CD4-positive, alpha-beta T cell (primary cell): ENCODE results near the gene C1GALT1. TPM values are rescaled to one million over a fixed set of nuclear protein-coding genes. Genes with fewer than 3 reads are reported as not detected.

Source experiments
- ATAC-seq: fragments of 200-7000 bp; cut with Tn5 transposase; one replicate; pipeline ENCODE4 v1.10.0; 2022; ENCODE audit warnings: mild to moderate bottlenecking; ENCODE audit not compliant: poor library complexity
- CTCF ChIA-PET: fragments of 350-600 bp; sonication (Branson Sonifier 250); formaldehyde crosslinking; loops from one replicate; lab custom pipeline; 2021; ENCODE audit warnings: antibody characterized with exemption, inconsistent platforms; lab: Charles Lee
- POLR2A ChIA-PET: fragments of 350-600 bp; sonication (Branson Sonifier 250); formaldehyde crosslinking; loops from one replicate; lab custom pipeline; 2021; ENCODE audit warnings: antibody characterized with exemption, inconsistent platforms; lab: Charles Lee
- DNase-seq, 14 experiments: peaks; one replicate each; pipeline ENCODE4 v3.0.0-alpha.2; 2013 to 2020; ENCODE audit warnings: mixed read lengths in 2 of 14
- H3K27ac ChIP-seq, 2 donors: one replicate each; pipeline versions ENCODE4 v1.5.1 to v1.7.0; 2013; ENCODE audit warnings: low read length in 2 of 2, low read depth in 1 of 2, mild to moderate bottlenecking in 1 of 2
- H3K27me3 ChIP-seq, 2 experiments: 1 replicate in 1 of 2; 2 replicates in 1 of 2; pipeline versions ENCODE4 v1.6.1 to v1.7.0; 2013; ENCODE audit warnings: low read length in 2 of 2, control low read depth in 1 of 2, mild to moderate bottlenecking in 1 of 2, moderate library complexity in 1 of 2; ENCODE audit not compliant: insufficient read depth in 2 of 2, control insufficient read depth in 1 of 2
- H3K36me3 ChIP-seq: one replicate; pipeline ENCODE4 v1.6.1; 2013; ENCODE audit warnings: low read length, control low read depth; ENCODE audit not compliant: insufficient read depth
- H3K4me1 ChIP-seq: one replicate; pipeline ENCODE4 v1.6.1; 2013; ENCODE audit warnings: low read length, control low read depth; ENCODE audit not compliant: insufficient read depth
- H3K4me3 ChIP-seq: one replicate; pipeline ENCODE4 v1.5.1; 2013; ENCODE audit warnings: mild to moderate bottlenecking, low read length, moderate library complexity
- H3K9me3 ChIP-seq, 2 experiments: 1 replicate in 1 of 2; 2 replicates in 1 of 2; pipeline versions ENCODE4 v1.6.1 to v1.7.0; 2013; ENCODE audit warnings: low read length in 2 of 2, mild to moderate bottlenecking in 2 of 2, control low read depth in 1 of 2, moderate library complexity in 1 of 2; ENCODE audit not compliant: control insufficient read depth in 1 of 2, insufficient read depth in 1 of 2
- H3K27ac Mint-ChIP-seq: one replicate; pipeline ENCODE4 v1.8.0; 2020; ENCODE audit warnings: mixed read lengths
- H3K27me3 Mint-ChIP-seq: one replicate; pipeline ENCODE4 v1.8.0; 2021; ENCODE audit warnings: mixed read lengths
- H3K36me3 Mint-ChIP-seq: one replicate; pipeline ENCODE4 v1.8.0; 2021; ENCODE audit warnings: low read depth, mixed read lengths
- H3K4me1 Mint-ChIP-seq: one replicate; pipeline ENCODE4 v1.8.0; 2021; ENCODE audit warnings: low read depth, mixed read lengths
- H3K4me3 Mint-ChIP-seq: one replicate; pipeline ENCODE4 v1.8.0; 2020; ENCODE audit warnings: mild to moderate bottlenecking, mixed read lengths
- H3K9me3 Mint-ChIP-seq: one replicate; pipeline ENCODE4 v1.8.0; 2020; ENCODE audit warnings: mixed read lengths
- intact Hi-C, 2 experiments: fragments of 100-400 bp; cut with DNase I in 1 of 2; cut with micrococcal nuclease in 1 of 2; formaldehyde crosslinking; loops; one replicate each; pipeline versions ENCODE4 v1.15.1 to v1.9.0; 2023 to 2025; cut with DNase I, micrococcal nuclease
- total RNA-seq, 174 experiments: library from RNA in 2 of 174; stranded (reverse) in 2 of 174; gene quantifications; one replicate each; pipeline ENCODE4 v1.2.3 and lab custom pipeline; 2021 to 2026
- TF ChIP-seq, protein P1 (sequence below): fragments of 200-600 bp; IDR thresholded peaks from one replicate; pipeline ENCODE4 v1.8.0; 2022; ENCODE audit warnings: antibody characterized with exemption, mild to moderate bottlenecking

The C1GALT1 gene
- total RNA-seq, 2 experiments from 2014 or later: 49.4 to 51.9 TPM

DNA sequence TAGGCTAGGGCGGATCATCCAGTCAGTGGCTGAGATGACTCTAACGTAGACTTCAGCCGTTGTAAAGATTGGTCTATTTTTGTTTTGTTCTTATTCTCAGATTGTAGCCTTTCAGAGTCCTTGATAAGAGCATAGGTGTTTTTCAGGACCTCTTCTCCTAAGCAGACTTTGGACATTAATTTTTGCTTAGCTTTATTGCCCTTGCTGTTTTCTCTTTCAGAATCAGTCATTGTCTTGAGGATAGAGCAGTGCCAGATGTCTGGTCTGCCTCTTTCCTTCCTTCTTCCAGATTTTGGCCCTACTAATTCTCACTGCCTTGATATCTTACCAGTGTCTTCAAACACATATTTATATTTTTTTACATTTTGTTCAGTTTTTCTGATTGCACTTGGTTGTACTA is 49.5 kb downstream of the C1GALT1 start:
- Mint-ChIP-seq H3K4me1 (peaks cover 51% of the 10 kb centered on the region), H3K4me3 (no peak overlapping the region), H3K27me3 (no peaks in the 10 kb centered on the region), H3K36me3 (peaks cover 85% of the 10 kb centered on the region), H3K9me3 (peaks cover 9% of the 10 kb centered on the region), H3K27ac (no peak overlapping the region)
- no peak overlapping the region for H3K4me3 ChIP-seq
- H3K27me3 ChIP-seq: no peaks in the 10 kb centered on the region
- peaks cover 12% of the 10 kb centered on the region for H3K36me3 ChIP-seq
- ATAC-seq (no peak), DNase-seq (no peak)
- TF ChIP-seq, protein P1, sequence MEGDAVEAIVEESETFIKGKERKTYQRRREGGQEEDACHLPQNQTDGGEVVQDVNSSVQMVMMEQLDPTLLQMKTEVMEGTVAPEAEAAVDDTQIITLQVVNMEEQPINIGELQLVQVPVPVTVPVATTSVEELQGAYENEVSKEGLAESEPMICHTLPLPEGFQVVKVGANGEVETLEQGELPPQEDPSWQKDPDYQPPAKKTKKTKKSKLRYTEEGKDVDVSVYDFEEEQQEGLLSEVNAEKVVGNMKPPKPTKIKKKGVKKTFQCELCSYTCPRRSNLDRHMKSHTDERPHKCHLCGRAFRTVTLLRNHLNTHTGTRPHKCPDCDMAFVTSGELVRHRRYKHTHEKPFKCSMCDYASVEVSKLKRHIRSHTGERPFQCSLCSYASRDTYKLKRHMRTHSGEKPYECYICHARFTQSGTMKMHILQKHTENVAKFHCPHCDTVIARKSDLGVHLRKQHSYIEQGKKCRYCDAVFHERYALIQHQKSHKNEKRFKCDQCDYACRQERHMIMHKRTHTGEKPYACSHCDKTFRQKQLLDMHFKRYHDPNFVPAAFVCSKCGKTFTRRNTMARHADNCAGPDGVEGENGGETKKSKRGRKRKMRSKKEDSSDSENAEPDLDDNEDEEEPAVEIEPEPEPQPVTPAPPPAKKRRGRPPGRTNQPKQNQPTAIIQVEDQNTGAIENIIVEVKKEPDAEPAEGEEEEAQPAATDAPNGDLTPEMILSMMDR: no peak
- ChIA-PET CTCF (interaction anchor here (2.0 kb wide), 1 partner anchor 10 kb away, joined by 6 read pairs; no protein-coding TSS in a partner anchor), POLR2A (interaction anchor here (0.6 to 1.4 kb wide), 2 partner anchors 50 to 1026 kb away, joined by 3 to 4 read pairs; partner anchors contain the start of gene C1GALT1)
- H3K27ac ChIP-seq: no peak overlapping the region
- peaks cover 0 to 9% of the 10 kb centered on the region in 2 experiments for H3K9me3 ChIP-seq
- no peaks in the 10 kb centered on the region for H3K4me1 ChIP-seq
- intact Hi-C loops: no loop called here

DNA sequence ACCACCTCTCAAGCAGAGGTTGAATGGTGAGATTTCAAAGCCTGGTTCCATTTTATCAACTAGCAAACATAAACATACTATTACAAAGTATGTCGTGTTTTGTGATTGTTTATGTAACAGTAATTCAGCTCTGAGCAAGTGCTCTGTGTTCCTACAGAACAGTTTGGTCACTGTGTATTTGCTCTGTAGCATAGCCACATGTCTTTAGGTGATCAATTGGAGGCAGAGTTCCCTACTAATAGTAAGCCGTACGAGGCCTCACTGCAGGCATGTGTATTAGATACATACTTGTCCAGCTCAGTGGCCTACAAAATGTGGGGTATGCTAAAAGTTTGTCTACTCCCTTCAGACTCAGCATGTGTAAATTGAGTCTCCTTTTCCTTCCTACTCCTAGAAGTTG is 53.0 kb downstream of the C1GALT1 start:
- H3K4me1 ChIP-seq: no peaks in the 10 kb centered on the region
- H3K9me3 ChIP-seq: peaks cover 0 to 9% of the 10 kb centered on the region in 2 experiments
- ChIA-PET CTCF (no interaction called here), POLR2A (interaction anchor here (0.9 kb wide), 1 partner anchor 15 kb away, joined by 3 read pairs; no protein-coding TSS in a partner anchor)
- TF ChIP-seq, protein P1: no peak
- no peak overlapping the region for H3K4me3 ChIP-seq
- ATAC-seq (no peak), DNase-seq (no peak)
- H3K36me3 ChIP-seq: peaks cover 32% of the 10 kb centered on the region
- intact Hi-C loops: no loop called here
- peaks cover 4% of the 10 kb centered on the region for H3K9me3 Mint-ChIP-seq
- no peak overlapping the region for H3K4me3 Mint-ChIP-seq
- H3K36me3 Mint-ChIP-seq: peaks cover 88% of the 10 kb centered on the region
- no peak overlapping the region for H3K27ac ChIP-seq
- no peaks in the 10 kb centered on the region for H3K27me3 ChIP-seq
- H3K27ac Mint-ChIP-seq: no peak overlapping the region
- H3K4me1 Mint-ChIP-seq: peaks cover 69% of the 10 kb centered on the region
- no peaks in the 10 kb centered on the region for H3K27me3 Mint-ChIP-seq

DNA sequence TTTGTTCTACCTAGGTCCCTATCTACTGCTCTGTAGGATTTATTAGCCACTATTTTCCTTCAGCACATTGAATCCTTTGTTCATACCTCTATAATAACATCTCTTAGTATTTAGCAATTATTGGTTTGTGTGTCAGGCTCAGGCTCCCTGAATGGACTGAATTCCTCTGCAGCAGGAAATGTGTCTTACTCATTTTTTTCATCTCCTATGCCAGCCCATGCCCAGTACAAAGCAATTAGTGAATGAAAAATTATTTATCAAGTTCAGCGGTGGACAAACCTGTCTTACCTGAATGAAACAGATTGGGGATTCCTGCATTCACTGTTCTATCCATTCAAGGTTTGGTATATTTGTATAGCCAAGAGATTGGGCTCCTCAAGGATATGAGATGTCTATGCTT is 53.7 kb downstream of the C1GALT1 start:
- ChIA-PET POLR2A (no interaction called here), CTCF (no interaction called here)
- Histone ChIP-seq H3K36me3 (peaks cover 33% of the 10 kb centered on the region), H3K4me3 (no peak overlapping the region), H3K27ac (no peak overlapping the region), H3K4me1 (no peaks in the 10 kb centered on the region), H3K9me3 (peaks cover 0 to 7% of the 10 kb centered on the region in 2 experiments), H3K27me3 (no peaks in the 10 kb centered on the region)
- no peak for ATAC-seq
- H3K9me3 Mint-ChIP-seq: peaks cover 4% of the 10 kb centered on the region
- no peak for DNase-seq
- H3K4me1 Mint-ChIP-seq: peaks cover 68% of the 10 kb centered on the region
- H3K36me3 Mint-ChIP-seq: peaks cover 90% of the 10 kb centered on the region
- no peak overlapping the region for H3K27ac Mint-ChIP-seq
- no peaks in the 10 kb centered on the region for H3K27me3 Mint-ChIP-seq
- intact Hi-C loops: no loop called here
- no peak overlapping the region for H3K4me3 Mint-ChIP-seq
- TF ChIP-seq, protein P1: no peak
